Measurements from ENCODE around the gene HMGB2. TPM values are rescaled to one million over a fixed set of nuclear protein-coding genes. Genes with fewer than 3 reads are reported as not detected.

The HMGB2 gene
- 79.3 and 92.1 TPM in 2 replicates for total RNA-seq (2014; rRNA removed; shearing (Covaris generic))
- 109 and 118 TPM in 2 replicates for polyA plus RNA-seq (2015; cell fraction: cytosol; rRNA removed)
- 78.4 and 105 TPM in 2 replicates for polyA plus RNA-seq (2015; cell fraction: nucleus; rRNA removed)

GRCh38 chr4:173334085-173334890 is at the start of gene HMGB2:
TSS of gene HMGB2 (minus strand) at chr4:173334358. CDS start at chr4:173333649, 709 bp downstream.
- peak; percentile 100 for DNase-seq (ENCODE audit: low read depth, low spot score)
- in situ Hi-C loops (cut with HindIII; ENCODE audit: low pct_unique_long_range_greater_than_20kb, low sequenced_read_pairs): no loop called here

GRCh38 chr4:173382349-173382748 is 48.2 kb upstream of the HMGB2 start:
- in situ Hi-C loops (cut with HindIII; ENCODE audit: low pct_unique_long_range_greater_than_20kb, low sequenced_read_pairs): no loop called here
- DNase-seq (ENCODE audit: low read depth, low spot score): no peak

- in situ Hi-C loops (cut with HindIII; ENCODE audit: low pct_unique_long_range_greater_than_20kb, low sequenced_read_pairs): no loop called here
- DNase-seq (ENCODE audit: low read depth, low spot score): peak; percentile 38
These were observed 47.5 kb upstream of the HMGB2 start for GRCh38 chr4:173381610-173382009.

GRCh38 chr4:173380987-173381386 is 46.8 kb upstream of the HMGB2 start:
- in situ Hi-C loops (cut with HindIII; ENCODE audit: low pct_unique_long_range_greater_than_20kb, low sequenced_read_pairs): no loop called here
- no peak for DNase-seq (ENCODE audit: low read depth, low spot score)

GRCh38 chr4:173379929-173380328 is 45.8 kb upstream of the HMGB2 start:
- DNase-seq (ENCODE audit: low read depth, low spot score): no peak
- in situ Hi-C loops (cut with HindIII; ENCODE audit: low pct_unique_long_range_greater_than_20kb, low sequenced_read_pairs): no loop called here

GRCh38 chr4:173374588-173374987 is 40.4 kb upstream of the HMGB2 start:
- DNase-seq (ENCODE audit: low read depth, low spot score): no peak
- in situ Hi-C loops (cut with HindIII; ENCODE audit: low pct_unique_long_range_greater_than_20kb, low sequenced_read_pairs): no loop called here

- peak; percentile 92 for DNase-seq (ENCODE audit: low read depth, low spot score)
- in situ Hi-C loops (cut with HindIII; ENCODE audit: low pct_unique_long_range_greater_than_20kb, low sequenced_read_pairs): no loop called here
These were observed 37.4 kb upstream of the HMGB2 start for GRCh38 chr4:173371292-173372192.

GRCh38 chr4:173370477-173371291 is 36.5 kb upstream of the HMGB2 start, which contains the start of gene SAP30:
TSS of gene SAP30 (plus strand) at chr4:173370954. CDS start at chr4:173371183, 229 bp downstream.
- in situ Hi-C loops (cut with HindIII; ENCODE audit: low pct_unique_long_range_greater_than_20kb, low sequenced_read_pairs): no loop called here
- peak; percentile 98 for DNase-seq (ENCODE audit: low read depth, low spot score)

GRCh38 chr4:173370130-173370476 is 35.9 kb upstream of the HMGB2 start:
- no peak for DNase-seq (ENCODE audit: low read depth, low spot score)
- in situ Hi-C loops (cut with HindIII; ENCODE audit: low pct_unique_long_range_greater_than_20kb, low sequenced_read_pairs): no loop called here

- in situ Hi-C loops (cut with HindIII; ENCODE audit: low pct_unique_long_range_greater_than_20kb, low sequenced_read_pairs): no loop called here
These were observed 33.8 kb upstream of the HMGB2 start for GRCh38 chr4:173367946-173368345.

GRCh38 chr4:173367285-173367684 is 33.1 kb upstream of the HMGB2 start:
- in situ Hi-C loops (cut with HindIII; ENCODE audit: low pct_unique_long_range_greater_than_20kb, low sequenced_read_pairs): no loop called here
- DNase-seq (ENCODE audit: low read depth, low spot score): no peak

More at GRCh38 chr4:173367946-173368345, 33.8 kb upstream of the HMGB2 start:
- no peak for DNase-seq (ENCODE audit: low read depth, low spot score)

GRCh38 chr4:173365359-173365996 is 31.3 kb upstream of the HMGB2 start:
- in situ Hi-C loops (cut with HindIII; ENCODE audit: low pct_unique_long_range_greater_than_20kb, low sequenced_read_pairs): no loop called here
- no peak for DNase-seq (ENCODE audit: low read depth, low spot score)

GRCh38 chr4:173362666-173363065 is 28.5 kb upstream of the HMGB2 start:
- in situ Hi-C loops (cut with HindIII; ENCODE audit: low pct_unique_long_range_greater_than_20kb, low sequenced_read_pairs): no loop called here
- DNase-seq (ENCODE audit: low read depth, low spot score): no peak

- peak; percentile 43 for DNase-seq (ENCODE audit: low read depth, low spot score)
- in situ Hi-C loops (cut with HindIII; ENCODE audit: low pct_unique_long_range_greater_than_20kb, low sequenced_read_pairs): no loop called here
These were observed 26.5 kb upstream of the HMGB2 start for GRCh38 chr4:173360587-173361221.

GRCh38 chr4:173357939-173358338 is 23.8 kb upstream of the HMGB2 start:
- in situ Hi-C loops (cut with HindIII; ENCODE audit: low pct_unique_long_range_greater_than_20kb, low sequenced_read_pairs): no loop called here
- no peak for DNase-seq (ENCODE audit: low read depth, low spot score)

- DNase-seq (ENCODE audit: low read depth, low spot score): no peak
- in situ Hi-C loops (cut with HindIII; ENCODE audit: low pct_unique_long_range_greater_than_20kb, low sequenced_read_pairs): no loop called here
These were observed 13.3 kb upstream of the HMGB2 start for GRCh38 chr4:173347467-173347866.

- in situ Hi-C loops (cut with HindIII; ENCODE audit: low pct_unique_long_range_greater_than_20kb, low sequenced_read_pairs): no loop called here
- no peak for DNase-seq (ENCODE audit: low read depth, low spot score)
These were observed 11.9 kb upstream of the HMGB2 start for GRCh38 chr4:173346074-173346473.
